Sigmoid colon (tissue), 7 donors: ENCODE results near the gene RBM26. TPM values are rescaled to one million over a fixed set of nuclear protein-coding genes. Genes with fewer than 3 reads are reported as not detected.

Experiments
- DNase-seq: peaks from one replicate; pipeline ENCODE4 v3.0.0-alpha.2; 2019
- H3K27ac ChIP-seq, 4 donors: fragments of 200-600 bp; sonication (generic); one replicate each; pipeline ENCODE4 v1.5.1; 2016 to 2019; ENCODE audit warnings: mild to moderate bottlenecking in 1 of 4
- H3K27me3 ChIP-seq, 3 donors: fragments of 200-600 bp; sonication (generic); one replicate each; pipeline ENCODE4 v1.5.1; 2019; ENCODE audit warnings: mild to moderate bottlenecking in 1 of 3
- H3K36me3 ChIP-seq, 4 donors: fragments of 200-600 bp; sonication (generic); one replicate each; pipeline ENCODE4 v1.5.1; 2016 to 2019
- H3K4me1 ChIP-seq, 4 donors: fragments of 200-600 bp; sonication (generic); one replicate each; pipeline ENCODE4 v1.5.1; 2017 to 2019
- H3K4me3 ChIP-seq, 4 donors: fragments of 200-600 bp; sonication (generic); one replicate each; pipeline ENCODE4 v1.5.1; 2017 to 2019; ENCODE audit warnings: mild to moderate bottlenecking in 2 of 4, moderate library complexity in 1 of 4
- H3K9me3 ChIP-seq, 4 donors: fragments of 200-600 bp in 3 of 4; sonication (generic) in 3 of 4; one replicate each; pipeline versions ENCODE4 v1.5.1 to v1.6.1; 2013 to 2019
- CTCF ChIP-seq, 4 experiments: fragments of 450-650 bp in 3 of 4; fragments of 200-600 bp in 1 of 4; IDR thresholded peaks; one replicate each; pipeline ENCODE4 v1.5.1; 2016 to 2019; ENCODE audit warnings: antibody characterized with exemption in 4 of 4, mild to moderate bottlenecking in 3 of 4, moderate library complexity in 2 of 4
- EP300 ChIP-seq, 4 donors: sonication (generic); formaldehyde crosslinking; IDR thresholded peaks; one replicate each; pipeline ENCODE4 v1.6.1; 2017; ENCODE audit warnings: antibody characterized with exemption in 4 of 4
- POLR2A ChIP-seq, 2 donors: fragments of 450-650 bp; IDR thresholded peaks; one replicate each; pipeline ENCODE4 v1.6.1; 2016; ENCODE audit warnings: antibody characterized with exemption in 2 of 2, mild to moderate bottlenecking in 2 of 2, moderate library complexity in 2 of 2
- POLR2AphosphoS5 ChIP-seq, 4 donors: sonication (generic); formaldehyde crosslinking; IDR thresholded peaks; one replicate each; pipeline ENCODE4 v1.6.1; 2017; ENCODE audit warnings: antibody characterized with exemption in 4 of 4
- WGBS, 2 donors: extraction: QIAGEN DNeasy Blood & Tissue Kit; methylation state at CpG; one replicate each; pipeline ENCODE4 v1.1.7; 2013; 5-methylcytosine and 5-hydroxymethylcytosine counted together
- intact Hi-C: fragments of 100-400 bp; cut with DNase I; formaldehyde crosslinking; loops from one replicate; pipeline ENCODE4 v1.15.1; 2023
- polyA plus RNA-seq, 3 donors: library from polyadenylated mRNA; stranded (reverse); fragments of 200-250 nt; gene quantifications; one replicate each; pipeline ENCODE4 v1.2.3, GENCODE V29; 2013
- total RNA-seq, 4 donors: library from RNA; depleted of rRNA; stranded (reverse); fragments of >200 nt; gene quantifications; one replicate each; pipeline ENCODE4 v1.1.0, GENCODE V29; 2016
- donor health status: healthy with polysubstance abuse.
- donor health status: Bipolar disorder and iron deficiency.
- donor health status: healthy.

Gene RBM26
- total RNA-seq (10 to 100 TPM; 29.6 to 47.4 (median 38.0) TPM), polyA plus RNA-seq (10 to 100 TPM in 1 of 3 donors, 1 to 10 TPM in 2; 4.8 to 19.9 (median 4.9) TPM)

- H3K27me3 ChIP-seq, result no peaks in the 10 kb centered on the region
- H3K4me1 ChIP-seq, result peaks cover 0 to 54% (median 41%) of the 10 kb centered on the region in 4 donors
- TF ChIP-seq POLR2AphosphoS5 (IDR thresholded peaks at IDR 0.05) (peak; percentile 71 to 92 (median 81)), POLR2A (IDR thresholded peaks at IDR 0.05) (peak; percentile 40 to 69), EP300 (IDR thresholded peaks at IDR 0.05) (no peak), CTCF (IDR thresholded peaks at IDR 0.05) (peak in 2 of 4 experiments; percentile 11 to 15)
- peak within 1 kb of the TSS; percentile 93 to 97 (median 95) for H3K27ac ChIP-seq
- H3K9me3 ChIP-seq, result no peaks in the 10 kb centered on the region
- intact Hi-C loops, result loop anchor here (10.0 kb wide), 2 partner anchors 751 to 1271 kb away; partner anchors contain the start of gene OBI1
- peak within 1 kb of the TSS; percentile 82 to 87 (median 86) for H3K4me3 ChIP-seq
- peak; percentile 96 for DNase-seq
- H3K36me3 ChIP-seq, result no peaks in the 10 kb centered on the region
- WGBS, 2 donors, result 1% methylated on average over 72 of the region's 72 CpGs
Measured at GRCh38 chr13:79405831-79406596, at the start of gene RBM26. TSS of gene RBM26 (minus strand) at chr13:79406255. CDS start at chr13:79405774, 481 bp downstream.

DNA sequence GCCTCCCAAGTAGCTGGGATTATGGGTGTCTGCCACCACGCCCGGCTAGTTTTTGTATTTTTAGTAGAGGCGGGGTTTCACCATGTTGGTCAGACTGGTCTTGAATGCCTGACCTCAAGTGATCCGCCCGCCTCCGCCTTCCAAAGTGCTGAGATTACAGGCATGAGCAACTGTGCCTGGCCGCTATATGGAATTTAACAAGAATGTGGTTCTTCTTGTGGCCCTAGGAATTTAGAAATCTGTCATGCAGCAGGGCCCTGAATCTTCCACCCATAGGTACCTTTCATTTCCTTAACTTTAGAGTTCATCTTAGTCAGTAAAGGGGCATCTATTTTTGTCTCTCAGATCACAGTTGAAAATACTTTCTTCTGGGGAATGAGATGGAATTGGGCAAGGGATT is 49.3 kb upstream of the RBM26 start:
- DNase-seq, result no peak
- 93 to 96% methylated on average over 7 of the region's 7 CpGs for WGBS, 2 donors
- Histone ChIP-seq H3K27ac (no peak overlapping the region), H3K4me1 (no peaks in the 10 kb centered on the region), H3K36me3 (no peaks in the 10 kb centered on the region), H3K27me3 (no peaks in the 10 kb centered on the region), H3K4me3 (no peak overlapping the region), H3K9me3 (no peaks in the 10 kb centered on the region)
- TF ChIP-seq POLR2A (IDR thresholded peaks at IDR 0.05) (no peak), EP300 (IDR thresholded peaks at IDR 0.05) (no peak), CTCF (IDR thresholded peaks at IDR 0.05) (no peak), POLR2AphosphoS5 (IDR thresholded peaks at IDR 0.05) (no peak)
- intact Hi-C loops, result no loop called here

GRCh38 chr13:79452239-79452913 is 46.3 kb upstream of the RBM26 start:
- H3K4me3 ChIP-seq, result no peak overlapping the region

DNA sequence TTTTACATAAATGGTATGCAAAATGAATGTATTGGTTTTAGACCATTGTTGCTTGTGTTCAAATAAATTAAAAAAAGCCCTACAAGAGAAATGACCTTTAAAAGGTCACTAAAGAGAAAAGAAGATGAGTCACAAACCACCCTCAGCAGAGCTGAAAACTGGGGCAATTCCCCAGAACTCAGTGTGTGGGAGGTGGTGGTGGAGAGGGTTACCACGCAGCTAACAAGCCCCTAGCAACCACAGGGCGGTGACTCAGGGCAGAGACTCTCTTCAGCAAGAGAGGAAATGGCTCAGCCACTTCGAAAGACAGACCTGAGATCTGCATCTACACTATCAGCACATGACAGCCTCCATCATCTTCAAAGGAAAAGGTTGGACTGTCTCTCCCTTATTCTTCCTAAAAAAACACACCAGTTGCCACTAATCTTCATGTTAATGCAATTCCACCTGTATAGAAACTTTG is 45.5 kb upstream of the RBM26 start:
- H3K4me3 ChIP-seq, result no peak overlapping the region
- 41 to 81% methylated on average over 3 of the region's 3 CpGs for WGBS, 2 donors
- H3K36me3 ChIP-seq, result no peaks in the 10 kb centered on the region
- H3K27ac ChIP-seq, result no peak overlapping the region
- H3K4me1 ChIP-seq, result no peaks in the 10 kb centered on the region
- intact Hi-C loops, result no loop called here
- no peak for TF ChIP-seq POLR2AphosphoS5 (IDR thresholded peaks at IDR 0.05)
- no peak for TF ChIP-seq CTCF (IDR thresholded peaks at IDR 0.05)
- TF ChIP-seq POLR2A (IDR thresholded peaks at IDR 0.05), result no peak
- TF ChIP-seq EP300 (IDR thresholded peaks at IDR 0.05), result no peak
- no peaks in the 10 kb centered on the region for H3K9me3 ChIP-seq
- H3K27me3 ChIP-seq, result no peaks in the 10 kb centered on the region
- no peak for DNase-seq

More at GRCh38 chr13:79452239-79452913, 46.3 kb upstream of the RBM26 start:
- TF ChIP-seq EP300 (IDR thresholded peaks at IDR 0.05) (no peak), POLR2AphosphoS5 (IDR thresholded peaks at IDR 0.05) (no peak), CTCF (IDR thresholded peaks at IDR 0.05) (no peak), POLR2A (IDR thresholded peaks at IDR 0.05) (no peak)
- intact Hi-C loops, result no loop called here
- H3K9me3 ChIP-seq, result no peaks in the 10 kb centered on the region
- no peak for DNase-seq
- H3K27me3 ChIP-seq, result no peaks in the 10 kb centered on the region
- no peak overlapping the region for H3K27ac ChIP-seq
- WGBS, 2 donors, result 81 to 87% methylated on average over 3 of the region's 3 CpGs
- no peaks in the 10 kb centered on the region for H3K36me3 ChIP-seq
- H3K4me1 ChIP-seq, result no peaks in the 10 kb centered on the region
